Gastroesophageal sphincter (tissue), 3 donors: ENCODE measurements around the gene TFF2.

Experiments
- CTCF ChIP-seq, 4 experiments: fragments of 200-600 bp in 2 of 4; fragments of 450-650 bp in 2 of 4; sonication (generic) in 1 of 4; IDR thresholded peaks; one replicate each; pipeline ENCODE4 v1.5.1; 2017 to 2019; ENCODE audit warnings: antibody characterized with exemption in 4 of 4, mild to moderate bottlenecking in 2 of 4, moderate library complexity in 2 of 4
- POLR2AphosphoS5 ChIP-seq: sonication (generic); formaldehyde crosslinking; IDR thresholded peaks from one replicate; pipeline ENCODE4 v1.6.1; 2017; ENCODE audit warnings: antibody characterized with exemption

DNA sequence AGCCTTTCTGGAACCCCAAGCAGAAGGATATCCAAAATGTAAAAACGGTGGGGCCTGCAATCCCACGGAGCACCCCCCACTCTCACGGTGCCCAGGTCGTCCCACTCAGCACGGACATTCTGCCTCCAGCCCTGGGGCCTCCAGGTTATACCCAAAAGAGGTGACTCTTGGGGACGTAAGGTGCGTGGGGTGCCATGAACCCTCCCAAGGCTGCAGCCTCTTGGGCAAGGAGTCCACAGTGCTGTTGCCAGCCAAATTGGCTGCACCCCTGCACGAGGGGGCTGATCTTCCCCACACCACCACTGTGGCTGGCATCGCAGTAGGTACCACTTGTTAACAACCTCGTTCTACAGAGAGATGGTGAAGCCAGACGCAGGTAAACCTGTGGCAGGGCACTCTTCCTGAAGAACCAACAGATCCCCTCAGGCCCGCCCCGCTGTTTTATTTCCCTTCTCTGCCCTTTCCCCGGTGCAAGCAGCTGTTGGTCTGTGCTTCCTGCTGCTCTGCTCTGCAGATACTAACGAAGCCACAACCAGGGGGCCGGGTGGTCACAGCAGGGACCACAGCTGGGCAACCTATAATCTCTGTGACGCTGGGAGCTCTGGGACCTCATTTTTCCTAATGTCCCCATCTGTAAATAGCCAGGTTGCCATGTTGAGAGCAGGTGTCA, 44.3 kb downstream of the TFF2 start:
- TF ChIP-seq POLR2AphosphoS5 (no peak), CTCF (IDR thresholded peaks at IDR 0.05) (no peak)
